HepG2 (cell line): Measurements from ENCODE around the gene CTSA. TPM values are rescaled to one million over a fixed set of nuclear protein-coding genes. Genes with fewer than 3 reads are reported as not detected.

Source experiments
- ARHGAP35 ChIP-seq: sonication (generic); formaldehyde crosslinking; IDR thresholded peaks from 2 replicates; pipeline ENCODE4 v1.9.0; 2022; ENCODE audit warnings: mild to moderate bottlenecking, inconsistent platforms, moderate library complexity, missing genetic modification reagents, borderline replicate concordance
- ATRX ChIP-seq: sonication (generic); formaldehyde crosslinking; IDR thresholded peaks from 2 replicates; pipeline ENCODE4 v1.4.0; 2020; ENCODE audit warnings: missing genetic modification reagents, borderline replicate concordance
- FOXO4 ChIP-seq: sonication (generic); formaldehyde crosslinking; conservative IDR thresholded peaks from 2 replicates; pipeline ENCODE4 v1.8.1; 2023; ENCODE audit warnings: missing genetic modification reagents
- ISL2 ChIP-seq: sonication (generic); formaldehyde crosslinking; IDR thresholded peaks from 2 replicates; pipeline ENCODE4 v1.5.0; 2020; ENCODE audit warnings: missing genetic modification reagents
- KMT2A ChIP-seq: sonication (generic); formaldehyde crosslinking; IDR thresholded peaks from 2 replicates; pipeline ENCODE4 v1.4.0; 2020; ENCODE audit warnings: missing genetic modification reagents
- LBX2 ChIP-seq: sonication (generic); formaldehyde crosslinking; IDR thresholded peaks from 2 replicates; pipeline ENCODE4 v1.5.0; 2020; ENCODE audit warnings: missing genetic modification reagents, mild to moderate bottlenecking, borderline replicate concordance
- POLR2A ChIP-seq, 2 experiments: IDR thresholded peaks; 2 replicates each; pipeline ENCODE4 v1.6.1; 2011; ENCODE audit warnings: low read depth in 2 of 2, low read length in 2 of 2, mild to moderate bottlenecking in 1 of 2, moderate library complexity in 1 of 2; ENCODE audit not compliant: insufficient read depth in 1 of 2
- POLR2G ChIP-seq: fragments of 200-400 bp; formaldehyde crosslinking; IDR thresholded peaks from 2 replicates; pipeline ENCODE4 v1.6.1; 2018; ENCODE audit warnings: mild to moderate bottlenecking, low read depth, low read length, moderate library complexity
- TBX3 ChIP-seq: fragments of 450-650 bp; IDR thresholded peaks from 2 replicates; pipeline ENCODE4 v1.6.1; 2017; ENCODE audit warnings: antibody characterized with exemption, mild to moderate bottlenecking, inconsistent platforms, borderline replicate concordance
- TEAD3 ChIP-seq: optimal IDR thresholded peaks from 2 replicates; pipeline ENCODE3; 2016; ENCODE audit warnings: borderline replicate concordance
- TMF1 ChIP-seq: sonication (generic); formaldehyde crosslinking; IDR thresholded peaks from 2 replicates; pipeline ENCODE4 v1.8.1; 2022; ENCODE audit warnings: low read depth, missing genetic modification reagents
- WIZ ChIP-seq: sonication (generic); formaldehyde crosslinking; IDR thresholded peaks from 2 replicates; pipeline ENCODE4 v1.5.1; 2020; ENCODE audit warnings: mild to moderate bottlenecking, missing genetic modification reagents
- ZEB1 ChIP-seq: IDR thresholded peaks from 2 replicates; pipeline ENCODE4 v1.6.1; 2012; ENCODE audit warnings: mild to moderate bottlenecking, low read depth, inconsistent platforms; ENCODE audit not compliant: insufficient replicate concordance
- ZFP36L1 ChIP-seq: sonication (generic); formaldehyde crosslinking; IDR thresholded peaks from 2 replicates; pipeline ENCODE4 v1.8.0; 2022; ENCODE audit warnings: mild to moderate bottlenecking, missing genetic modification reagents, moderate library complexity
- ZFY ChIP-seq: sonication (generic); formaldehyde crosslinking; IDR thresholded peaks from 2 replicates; pipeline ENCODE4 v1.4.0; 2020; ENCODE audit warnings: missing genetic modification reagents
- ZNF18 ChIP-seq: sonication (generic); formaldehyde crosslinking; IDR thresholded peaks from 2 replicates; pipeline ENCODE4 v1.8.0; 2022; ENCODE audit warnings: mild to moderate bottlenecking, missing genetic modification reagents; ENCODE audit not compliant: insufficient replicate concordance
- ZNF503 ChIP-seq: sonication (generic); formaldehyde crosslinking; IDR thresholded peaks from 2 replicates; pipeline ENCODE4 v1.4.0; 2020; ENCODE audit warnings: missing genetic modification reagents
- ZNF510 ChIP-seq: sonication (generic); formaldehyde crosslinking; IDR thresholded peaks from 2 replicates; pipeline ENCODE4 v1.4.0; 2020; ENCODE audit warnings: low read depth, mild to moderate bottlenecking, missing genetic modification reagents
- ZNF776 ChIP-seq: sonication (generic); formaldehyde crosslinking; IDR thresholded peaks from 2 replicates; pipeline ENCODE4 v1.4.0; 2020; ENCODE audit warnings: mild to moderate bottlenecking, missing genetic modification reagents
- ZNF839 ChIP-seq: sonication (generic); formaldehyde crosslinking; IDR thresholded peaks from 2 replicates; pipeline ENCODE4 v1.4.0; 2020; ENCODE audit warnings: missing genetic modification reagents, mild to moderate bottlenecking, borderline replicate concordance
- ZNF883 ChIP-seq: sonication (generic); formaldehyde crosslinking; IDR thresholded peaks from 2 replicates; pipeline ENCODE4 v1.5.1; 2020; ENCODE audit warnings: mild to moderate bottlenecking, missing genetic modification reagents; ENCODE audit errors: not compliant biosample characterization
- ZNF891 ChIP-seq: sonication (generic); formaldehyde crosslinking; IDR thresholded peaks from 2 replicates; pipeline ENCODE4 v1.5.0; 2020; ENCODE audit warnings: mild to moderate bottlenecking, missing genetic modification reagents
- polyA plus RNA-seq, 8 experiments: library from polyadenylated mRNA; depleted of rRNA in 3 of 8; stranded (reverse) in 7 of 8; unstranded in 1 of 8; fragments of >200 nt; fragmentation: Illumina TruSeq in 4 of 8; extraction: Trizol in 4 of 8; gene quantifications; 2 replicates each; pipeline versions ENCODE4 v1.2.1 to v1.2.3, GENCODE V29; 2011 to 2016; ENCODE audit warnings: low read depth in 4 of 8, missing spikeins in 1 of 8, mixed read lengths in 1 of 8; ENCODE audit not compliant: insufficient read depth in 1 of 8
- total RNA-seq, 5 experiments: library from RNA; depleted of rRNA; stranded (reverse); fragments of >200 nt; fragmentation: Illumina TruSeq; extraction: Trizol; gene quantifications; 2 replicates each; pipeline ENCODE4 v1.2.3, GENCODE V29; 2016; ENCODE audit warnings: low read depth in 1 of 5

The CTSA gene
- total and polyA plus RNA-seq, 2 of the 13 experiments (the other 11 are each of a cell fraction or from before 2014, with no cell fraction given), result 202 to 231 TPM

GRCh38 chr20:45857114-45857881 lies 33.8 kb upstream of the CTSA start, which contains the start of the genes ACOT8 and ZSWIM3 (continued):
- TF ChIP-seq FOXO4 (no peak), ATRX (CRISPR knock-in tag) (no peak), ARHGAP35 (CRISPR knock-in tag) (no peak), LBX2 (CRISPR knock-in tag) (peak; percentile 90; the same call in 1 of the 2 replicates), ZNF510 (0 out of 2 replicates have a peak, but pooled peaks have one; percentile 65), TMF1 (CRISPR knock-in tag) (peak; percentile 53; the same call in 1 of the 2 replicates), ZNF18 (no peak), WIZ (CRISPR knock-in tag) (0 out of 2 replicates have a peak, but pooled peaks have one; percentile 89), ZNF891 (CRISPR knock-in tag) (peak; percentile 93), ZNF883 (CRISPR knock-in tag) (peak; percentile 72), ISL2 (CRISPR knock-in tag) (peak; percentile 21; the same call in 1 of the 2 replicates), TBX3 (peak; percentile 43; the same call in 1 of the 2 replicates), ZEB1 (peak; percentile 81), ZNF776 (CRISPR knock-in tag) (peak; percentile 70; the same call in 1 of the 2 replicates), ZNF503 (CRISPR knock-in tag) (0 out of 2 replicates have a peak, but pooled peaks have one; percentile 26), ZNF839 (peak; percentile 66), POLR2A (IDR thresholded peaks at IDR 0.05; ENCODE audit: insufficient read depth in 1 of 2, low read depth in 2 of 2, low read length in 2 of 2) (peak; percentile 84 to 97), TEAD3 (CRISPR knock-in tag) (peak; percentile 69), POLR2G (peak; percentile 98), KMT2A (CRISPR knock-in tag) (peak; percentile 86), ZFY (CRISPR knock-in tag) (peak; percentile 96), ZFP36L1 (CRISPR knock-in tag) (0 out of 2 replicates have a peak, but pooled peaks have one; percentile 41)
